ENCODE results near the gene SLC35F2.

GRCh38 chr11:107804971-107805370 is 53.6 kb downstream of the SLC35F2 start:
- TF ChIP-seq CSDC2 (CRISPR knock-in tag; IDR thresholded peaks at IDR 0.05) (no peak), ESRRG (CRISPR knock-in tag; IDR thresholded peaks at IDR 0.05) (no peak), TSHZ2 (CRISPR knock-in tag; IDR thresholded peaks at IDR 0.05) (no peak), RARB (CRISPR knock-in tag; IDR thresholded peaks at IDR 0.05) (no peak), ZNF70 (CRISPR knock-in tag; IDR thresholded peaks at IDR 0.05) (no peak), ZFP3 (CRISPR knock-in tag; IDR thresholded peaks at IDR 0.05) (no peak)
- TF ChIP-seq, protein P1, sequence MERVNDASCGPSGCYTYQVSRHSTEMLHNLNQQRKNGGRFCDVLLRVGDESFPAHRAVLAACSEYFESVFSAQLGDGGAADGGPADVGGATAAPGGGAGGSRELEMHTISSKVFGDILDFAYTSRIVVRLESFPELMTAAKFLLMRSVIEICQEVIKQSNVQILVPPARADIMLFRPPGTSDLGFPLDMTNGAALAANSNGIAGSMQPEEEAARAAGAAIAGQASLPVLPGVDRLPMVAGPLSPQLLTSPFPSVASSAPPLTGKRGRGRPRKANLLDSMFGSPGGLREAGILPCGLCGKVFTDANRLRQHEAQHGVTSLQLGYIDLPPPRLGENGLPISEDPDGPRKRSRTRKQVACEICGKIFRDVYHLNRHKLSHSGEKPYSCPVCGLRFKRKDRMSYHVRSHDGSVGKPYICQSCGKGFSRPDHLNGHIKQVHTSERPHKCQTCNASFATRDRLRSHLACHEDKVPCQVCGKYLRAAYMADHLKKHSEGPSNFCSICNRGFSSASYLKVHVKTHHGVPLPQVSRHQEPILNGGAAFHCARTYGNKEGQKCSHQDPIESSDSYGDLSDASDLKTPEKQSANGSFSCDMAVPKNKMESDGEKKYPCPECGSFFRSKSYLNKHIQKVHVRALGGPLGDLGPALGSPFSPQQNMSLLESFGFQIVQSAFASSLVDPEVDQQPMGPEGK (CRISPR knock-in tag; IDR thresholded peaks at IDR 0.05; ENCODE audit: borderline replicate concordance): no peak
- TF ChIP-seq, protein P2, sequence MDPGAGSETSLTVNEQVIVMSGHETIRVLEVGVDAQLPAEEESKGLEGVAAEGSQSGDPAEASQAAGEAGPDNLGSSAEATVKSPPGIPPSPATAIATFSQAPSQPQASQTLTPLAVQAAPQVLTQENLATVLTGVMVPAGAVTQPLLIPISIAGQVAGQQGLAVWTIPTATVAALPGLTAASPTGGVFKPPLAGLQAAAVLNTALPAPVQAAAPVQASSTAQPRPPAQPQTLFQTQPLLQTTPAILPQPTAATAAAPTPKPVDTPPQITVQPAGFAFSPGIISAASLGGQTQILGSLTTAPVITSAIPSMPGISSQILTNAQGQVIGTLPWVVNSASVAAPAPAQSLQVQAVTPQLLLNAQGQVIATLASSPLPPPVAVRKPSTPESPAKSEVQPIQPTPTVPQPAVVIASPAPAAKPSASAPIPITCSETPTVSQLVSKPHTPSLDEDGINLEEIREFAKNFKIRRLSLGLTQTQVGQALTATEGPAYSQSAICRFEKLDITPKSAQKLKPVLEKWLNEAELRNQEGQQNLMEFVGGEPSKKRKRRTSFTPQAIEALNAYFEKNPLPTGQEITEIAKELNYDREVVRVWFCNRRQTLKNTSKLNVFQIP (CRISPR knock-in tag; IDR thresholded peaks at IDR 0.05; ENCODE audit: borderline replicate concordance, low read depth): no peak

Data from SK-N-SH treated with all-trans-retinoic acid at 6 μM for 48 hours (cell line).